WTC11 (cell line): Measurements from ENCODE around the gene COL17A1. TPM values are rescaled to one million over a fixed set of nuclear protein-coding genes. Genes with fewer than 3 reads are reported as not detected.

ENCODE experiments used
- ATAC-seq: fragments of 200-7000 bp; cut with Tn5 transposase; 2 replicates; pipeline ENCODE4 v1.10.0; 2021; ENCODE audit warnings: mild to moderate bottlenecking, moderate library complexity
- CTCF ChIA-PET: fragments of 300-600 bp; sonication (Branson Sonifier 250); formaldehyde crosslinking; loops from one replicate; lab custom pipeline; 2021; ENCODE audit warnings: antibody characterized with exemption; lab: Charles Lee
- POLR2A ChIA-PET: fragments of 350-600 bp; sonication (Branson Sonifier 250); formaldehyde crosslinking; loops from one replicate; lab custom pipeline; 2021; ENCODE audit warnings: antibody characterized with exemption; lab: Charles Lee
- DNase-seq: peaks from one replicate; pipeline ENCODE4 v3.0.0; 2021; ENCODE audit warnings: low spot score
- H3K27ac Mint-ChIP-seq: 2 replicates; pipeline ENCODE4 v1.8.0; 2021; ENCODE audit warnings: mixed read lengths
- H3K27me3 Mint-ChIP-seq: 2 replicates; pipeline ENCODE4 v1.8.0; 2021; ENCODE audit warnings: low read depth, mild to moderate bottlenecking, moderate library complexity, mixed read lengths
- H3K36me3 Mint-ChIP-seq: 2 replicates; pipeline ENCODE4 v1.8.0; 2021; ENCODE audit warnings: mixed read lengths
- H3K4me1 Mint-ChIP-seq: 2 replicates; pipeline ENCODE4 v1.8.0; 2022; ENCODE audit warnings: mixed read lengths
- H3K4me3 Mint-ChIP-seq: 2 replicates; pipeline ENCODE4 v1.8.0; 2021; ENCODE audit warnings: mild to moderate bottlenecking, moderate library complexity, mixed read lengths
- H3K9me3 Mint-ChIP-seq: 2 replicates; pipeline ENCODE4 v1.8.0; 2021; ENCODE audit warnings: mixed read lengths
- AFF4 ChIP-seq: sonication (generic); formaldehyde crosslinking; IDR thresholded peaks from 2 replicates; pipeline ENCODE4 v1.8.1; 2023; ENCODE audit warnings: mild to moderate bottlenecking, missing genetic modification reagents, borderline replicate concordance
- CTCF ChIP-seq: fragments of 200-600 bp; IDR thresholded peaks from 2 replicates; pipeline ENCODE4 v1.8.0; 2022; ENCODE audit warnings: antibody characterized with exemption
- ELF4 ChIP-seq: sonication (generic); formaldehyde crosslinking; IDR thresholded peaks from 2 replicates; pipeline ENCODE4 v1.8.1; 2022; ENCODE audit warnings: low read depth, mild to moderate bottlenecking, moderate library complexity, missing genetic modification reagents
- EMX1 ChIP-seq: fragments of 250-450 bp; sonication (Bioruptor Pico); IDR thresholded peaks from 2 replicates; pipeline ENCODE4 v1.8.0; 2021; ENCODE audit warnings: mild to moderate bottlenecking
- ETV6 ChIP-seq: sonication (generic); formaldehyde crosslinking; IDR thresholded peaks from 2 replicates; pipeline ENCODE4 v1.8.1; 2022; ENCODE audit warnings: mild to moderate bottlenecking, missing genetic modification reagents
- GRHL2 ChIP-seq: fragments of 250-450 bp; sonication (Bioruptor Pico); IDR thresholded peaks from 2 replicates; pipeline ENCODE4 v1.8.0; 2022; ENCODE audit warnings: mild to moderate bottlenecking, moderate library complexity; ENCODE audit not compliant: insufficient replicate concordance, severe bottlenecking
- JUN ChIP-seq: sonication (generic); formaldehyde crosslinking; IDR thresholded peaks from 2 replicates; pipeline ENCODE4 v1.8.0; 2023; ENCODE audit warnings: mild to moderate bottlenecking, missing genetic modification reagents
- MLX ChIP-seq: sonication (generic); formaldehyde crosslinking; IDR thresholded peaks from 2 replicates; pipeline ENCODE4 v1.8.1; 2023; ENCODE audit warnings: mild to moderate bottlenecking, missing genetic modification reagents, moderate library complexity
- NFATC4 ChIP-seq: fragments of 250-450 bp; sonication (Bioruptor Pico); IDR thresholded peaks from 2 replicates; pipeline ENCODE4 v1.9.0; 2021; ENCODE audit warnings: mild to moderate bottlenecking
- NFYB ChIP-seq: sonication (generic); formaldehyde crosslinking; conservative IDR thresholded peaks from 2 replicates; pipeline ENCODE4 v1.8.0; 2022; ENCODE audit warnings: low read depth, missing genetic modification reagents
- NR3C1 ChIP-seq: sonication (generic); formaldehyde crosslinking; conservative IDR thresholded peaks from 2 replicates; pipeline ENCODE4 v1.8.1; 2023; ENCODE audit warnings: low read depth, mild to moderate bottlenecking, missing genetic modification reagents
- OVOL2 ChIP-seq: fragments of 250-450 bp; sonication (Bioruptor Pico); IDR thresholded peaks from 2 replicates; pipeline ENCODE4 v1.9.0; 2021; ENCODE audit warnings: mild to moderate bottlenecking, borderline replicate concordance
- PREB ChIP-seq: sonication (generic); formaldehyde crosslinking; IDR thresholded peaks from 2 replicates; pipeline ENCODE4 v1.8.1; 2022; ENCODE audit warnings: mild to moderate bottlenecking, missing genetic modification reagents, moderate library complexity, borderline replicate concordance
- SMAD3 ChIP-seq: sonication (generic); formaldehyde crosslinking; IDR thresholded peaks from 2 replicates; pipeline ENCODE4 v1.8.0; 2022; ENCODE audit warnings: missing genetic modification reagents, mild to moderate bottlenecking, borderline replicate concordance
- SP1 ChIP-seq: sonication (generic); formaldehyde crosslinking; conservative IDR thresholded peaks from 2 replicates; pipeline ENCODE4 v1.8.1; 2022; ENCODE audit warnings: missing genetic modification reagents
- USF2 ChIP-seq: sonication (generic); formaldehyde crosslinking; IDR thresholded peaks from 2 replicates; pipeline ENCODE4 v1.8.1; 2023; ENCODE audit warnings: mild to moderate bottlenecking, missing genetic modification reagents, moderate library complexity
- ZMAT4 ChIP-seq: fragments of 250-450 bp; sonication (Bioruptor Pico); IDR thresholded peaks from 2 replicates; pipeline ENCODE4 v1.9.0; 2021; ENCODE audit warnings: mild to moderate bottlenecking
- ZNF232 ChIP-seq: sonication (generic); formaldehyde crosslinking; IDR thresholded peaks from 2 replicates; pipeline ENCODE4 v1.8.0; 2022; ENCODE audit warnings: mild to moderate bottlenecking, missing genetic modification reagents
- ZNF396 ChIP-seq: fragments of 250-450 bp; sonication (Bioruptor Pico); IDR thresholded peaks from 2 replicates; pipeline ENCODE4 v1.8.0; 2021; ENCODE audit warnings: mild to moderate bottlenecking, moderate library complexity, borderline replicate concordance
- ZNF425 ChIP-seq: fragments of 250-450 bp; sonication (Bioruptor Pico); conservative IDR thresholded peaks from 2 replicates; pipeline ENCODE4 v1.9.0; 2021; ENCODE audit warnings: mild to moderate bottlenecking
- total RNA-seq: library from RNA; stranded (reverse); gene quantifications from 3 replicates; pipeline ENCODE4 v1.2.3, GENCODE V29; 2021

Gene COL17A1
- total RNA-seq, 1 experiment from 2014 or later: 1.5 TPM

GRCh38 chr10:104018471-104018870, 67.2 kb downstream of the COL17A1 start:
- H3K4me3 Mint-ChIP-seq: no peak overlapping the region
- H3K36me3 Mint-ChIP-seq: peaks cover 19% of the 10 kb centered on the region
- DNase-seq (no peak), ATAC-seq (no peak)
- ChIA-PET POLR2A (no interaction called here), CTCF (interaction anchor here (0.6 to 2.5 kb wide), 3 partner anchors 10 to 256 kb away, joined by 3 to 10 read pairs (median 4); no protein-coding TSS in a partner anchor)
- H3K9me3 Mint-ChIP-seq: no peaks in the 10 kb centered on the region
- TF ChIP-seq CTCF (no peak), MLX (CRISPR knock-in tag) (no peak), OVOL2 (no peak), GRHL2 (CRISPR knock-in tag) (no peak), PREB (no peak), EMX1 (no peak), ZNF425 (CRISPR knock-in tag) (no peak), AFF4 (CRISPR knock-in tag) (no peak), NR3C1 (no peak), NFYB (CRISPR knock-in tag) (no peak), ELF4 (CRISPR knock-in tag) (no peak), JUN (no peak), SP1 (CRISPR knock-in tag) (no peak), NFATC4 (no peak), ZNF396 (CRISPR knock-in tag) (no peak), USF2 (no peak), SMAD3 (CRISPR knock-in tag) (no peak), ZMAT4 (CRISPR knock-in tag) (no peak), ZNF232 (CRISPR knock-in tag) (no peak), ETV6 (CRISPR knock-in tag) (no peak)
- H3K27me3 Mint-ChIP-seq: no peaks in the 10 kb centered on the region
- H3K4me1 Mint-ChIP-seq: peaks cover 6% of the 10 kb centered on the region; the same call in 1 of the 2 replicates
- no peak overlapping the region for H3K27ac Mint-ChIP-seq
